ENCODE measurements around the gene TSPAN14. TPM values are rescaled to one million over a fixed set of nuclear protein-coding genes. Genes with fewer than 3 reads are reported as not detected.
"Not testable (repeated sequence)": the region's sequence is repeated elsewhere in the genome, so short reads cannot be mapped to it uniquely, and the experiment has no call there.

Gene TSPAN14
- total and polyA plus RNA-seq, 2 of the 13 experiments (the other 11 are each of a cell fraction or from before 2014, with no cell fraction given): 24.1 to 80.6 TPM

DNA sequence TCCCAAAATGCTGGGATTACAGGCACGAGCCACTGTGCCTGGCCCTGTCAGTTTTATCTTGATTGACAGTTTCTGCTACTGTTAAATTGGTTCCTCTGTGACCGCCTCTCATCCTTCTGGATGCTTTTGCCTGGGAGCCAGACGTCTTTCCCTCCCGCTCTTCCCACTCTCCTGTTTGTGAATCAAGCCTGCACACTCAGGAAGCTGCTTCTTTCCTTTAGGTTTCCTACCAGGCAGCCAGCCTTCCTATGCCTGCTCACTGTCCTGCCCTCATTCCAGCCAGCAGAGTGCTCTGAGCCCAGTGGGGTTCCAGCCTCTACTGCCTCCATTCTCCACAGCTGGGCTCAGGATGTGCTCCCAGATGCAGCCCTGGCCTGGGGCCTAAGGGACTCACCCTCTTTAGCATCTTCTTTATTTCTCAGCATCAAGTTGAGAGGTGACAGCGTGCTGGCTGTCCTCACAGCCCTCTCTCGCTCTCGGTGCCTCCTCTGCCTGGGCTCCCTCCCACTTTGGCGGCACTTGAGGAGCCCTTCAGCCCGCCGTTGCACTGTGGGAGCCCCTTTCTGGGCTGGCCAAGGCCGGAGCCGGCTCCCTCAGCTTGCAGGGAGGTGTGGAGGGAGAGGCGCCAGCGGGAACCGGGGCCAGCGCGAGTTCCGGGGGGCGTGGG, 88.7 kb downstream of the TSPAN14 start:
- H3K4me1 ChIP-seq (ENCODE audit: insufficient read depth, low read length): no peaks in the 10 kb centered on the region
- CTCF ChIA-PET (ENCODE audit: low intra/inter-chr PET ratio, low total read pairs): no interaction called here
- POLR2A ChIA-PET: no interaction called here
- TF ChIP-seq POLR2AphosphoS2 (IDR thresholded peaks at IDR 0.05; ENCODE audit: low read depth, low read length): no peak
- intact Hi-C loops (cut with micrococcal nuclease; ENCODE audit: unreplicated experiment): no loop called here
- no peak for DNase-seq (ENCODE audit: low spot score)
- no peak overlapping the region for H3K27ac ChIP-seq (ENCODE audit: extremely low read length, insufficient read depth, low read length)
- H3K36me3 ChIP-seq (replicated peaks in 1 of 2; ENCODE audit: control insufficient read depth in 1 of 2, insufficient read depth in 2 of 2, low read length in 2 of 2): no peaks in the 10 kb centered on the region
- H3K9me3 ChIP-seq (ENCODE audit: low read length): no peaks in the 10 kb centered on the region
- in situ Hi-C loops (cut with HindIII; ENCODE audit: extremely low pct_ligation_motif_present, low pct_unique_long_range_greater_than_20kb): no loop called here
- no peak for FAIRE-seq
- 41% methylated on average over 10 of the region's 19 CpGs for WGBS (ENCODE audit: low lambda C conversion rate)
- peaks cover 5 to 22% of the 10 kb centered on the region in 2 experiments; a peak in 3 of 5 replicates for H3K27me3 ChIP-seq (ENCODE audit: control insufficient read depth in 1 of 2, insufficient read depth in 2 of 2, low read length in 2 of 2)
- BruUV-seq (replicated peaks): no TSS peak
- H3K4me2 ChIP-seq (ENCODE audit: low read depth, low read length): no peak overlapping the region
- no peak for ATAC-seq
- no peak overlapping the region for H3K9ac ChIP-seq (ENCODE audit: insufficient read depth, low read depth, low read length)
- H3K4me3 ChIP-seq (replicated peaks in 1 of 3; ENCODE audit: insufficient read depth in 1 of 3, low read depth in 2 of 3, low read length in 3 of 3): no peak overlapping the region
- H2AFZ ChIP-seq (ENCODE audit: low read length): no peak overlapping the region
- H3K79me2 ChIP-seq (ENCODE audit: insufficient read depth, low read length): no peaks in the 10 kb centered on the region
- no peaks in the 10 kb centered on the region for H4K20me1 ChIP-seq (ENCODE audit: insufficient read depth, low read length)

GRCh38 chr10:80543319-80543672, 89.2 kb downstream of the TSPAN14 start:
- 90% methylated on average over 12 of the region's 25 CpGs for WGBS (ENCODE audit: low lambda C conversion rate)
- POLR2A ChIA-PET; H3K9me3 ChIP-seq (ENCODE audit: low read length); intact Hi-C loops (cut with micrococcal nuclease; ENCODE audit: unreplicated experiment); H3K4me1 ChIP-seq (ENCODE audit: insufficient read depth, low read length); DNase-seq (ENCODE audit: low spot score); H2AFZ ChIP-seq (ENCODE audit: low read length); H3K4me2 ChIP-seq (ENCODE audit: low read depth, low read length); in situ Hi-C loops (cut with HindIII; ENCODE audit: extremely low pct_ligation_motif_present, low pct_unique_long_range_greater_than_20kb); H3K9ac ChIP-seq (ENCODE audit: insufficient read depth, low read depth, low read length); FAIRE-seq; H3K27ac ChIP-seq (ENCODE audit: extremely low read length, insufficient read depth, low read length); CTCF ChIA-PET (ENCODE audit: low intra/inter-chr PET ratio, low total read pairs); H4K20me1 ChIP-seq (ENCODE audit: insufficient read depth, low read length); BruUV-seq (replicated peaks); H3K79me2 ChIP-seq (ENCODE audit: insufficient read depth, low read length); H3K4me3 ChIP-seq (replicated peaks in 1 of 3; ENCODE audit: insufficient read depth in 1 of 3, low read depth in 2 of 3, low read length in 3 of 3); ATAC-seq; H3K36me3 ChIP-seq (replicated peaks in 1 of 2; ENCODE audit: control insufficient read depth in 1 of 2, insufficient read depth in 2 of 2, low read length in 2 of 2): not testable (repeated sequence)
- peaks cover 5 to 18% of the 10 kb centered on the region in 2 experiments; a peak in 3 of 5 replicates for H3K27me3 ChIP-seq (ENCODE audit: control insufficient read depth in 1 of 2, insufficient read depth in 2 of 2, low read length in 2 of 2)
